GM23338 (cell line): ENCODE measurements around the gene AOC1. TPM values are rescaled to one million over a fixed set of nuclear protein-coding genes. Genes with fewer than 3 reads are reported as not detected.

Source experiments
- ATAC-seq: fragments of 200-7000 bp; cut with Tn5 transposase; 3 replicates; pipeline ENCODE4 v1.9.1; 2020
- DNase-seq: peaks from one replicate; pipeline ENCODE4 v3.0.0-alpha.2; 2015; ENCODE audit warnings: low spot score
- H2AFZ ChIP-seq: fragments of 200-600 bp; sonication (generic); 2 replicates; pipeline ENCODE4 v1.8.0; 2016; ENCODE audit warnings: antibody characterized with exemption, mild to moderate bottlenecking, moderate library complexity
- H3F3A ChIP-seq: fragments of 200-600 bp; sonication (generic); replicated peaks from 2 replicates; pipeline ENCODE4 v1.8.0; 2017; ENCODE audit warnings: antibody characterized with exemption, mixed run types, low read depth
- H3K27ac ChIP-seq: fragments of 200-600 bp; sonication (generic); 2 replicates; pipeline ENCODE4 v1.6.1; 2016; ENCODE audit warnings: low read depth
- H3K27me3 ChIP-seq: fragments of 200-600 bp; sonication (generic); 2 replicates; pipeline ENCODE4 v1.8.0; 2016; ENCODE audit warnings: mild to moderate bottlenecking, mixed run types, moderate library complexity; ENCODE audit not compliant: insufficient read depth
- H3K36me3 ChIP-seq: fragments of 200-600 bp; sonication (generic); 2 replicates; pipeline ENCODE4 v1.8.0; 2016; ENCODE audit warnings: mild to moderate bottlenecking; ENCODE audit not compliant: insufficient read depth
- H3K4me1 ChIP-seq: fragments of 200-600 bp; sonication (generic); 2 replicates; pipeline ENCODE4 v1.8.0; 2016; ENCODE audit warnings: mild to moderate bottlenecking, moderate library complexity; ENCODE audit not compliant: insufficient read depth
- H3K4me2 ChIP-seq: fragments of 200-600 bp; sonication (generic); 2 replicates; pipeline ENCODE4 v1.7.1; 2017; ENCODE audit warnings: mixed run types
- H3K4me3 ChIP-seq: fragments of 200-600 bp; sonication (generic); 2 replicates; pipeline ENCODE4 v1.6.1; 2016; ENCODE audit warnings: mixed run types
- H3K79me2 ChIP-seq: fragments of 200-600 bp; sonication (generic); replicated peaks from 2 replicates; pipeline ENCODE4 v1.8.0; 2017; ENCODE audit warnings: mild to moderate bottlenecking; ENCODE audit not compliant: insufficient read depth
- H3K9me2 ChIP-seq: fragments of 200-600 bp; sonication (generic); 2 replicates; pipeline ENCODE4 v1.8.0; 2017; ENCODE audit not compliant: insufficient read depth
- H4K20me1 ChIP-seq: fragments of 200-600 bp; sonication (generic); replicated peaks from 2 replicates; pipeline ENCODE4 v1.8.0; 2017; ENCODE audit warnings: mild to moderate bottlenecking; ENCODE audit not compliant: insufficient read depth
- H3K27ac Mint-ChIP-seq: 2 replicates; pipeline ENCODE4 v1.8.0; 2020; ENCODE audit warnings: inconsistent platforms, mild to moderate bottlenecking, moderate library complexity, mixed read lengths
- H3K27me3 Mint-ChIP-seq: 3 replicates; pipeline ENCODE4 v1.8.0; 2022; ENCODE audit warnings: low read depth, mild to moderate bottlenecking, moderate library complexity, mixed read lengths, inconsistent platforms; ENCODE audit not compliant: insufficient read depth, poor library complexity
- H3K36me3 Mint-ChIP-seq: 3 replicates; pipeline ENCODE4 v1.8.0; 2021; ENCODE audit warnings: low read depth, mild to moderate bottlenecking, inconsistent platforms, moderate library complexity, mixed read lengths
- H3K4me1 Mint-ChIP-seq: 3 replicates; pipeline ENCODE4 v1.8.0; 2020; ENCODE audit warnings: mild to moderate bottlenecking, inconsistent platforms, mixed read lengths
- H3K4me3 Mint-ChIP-seq: 3 replicates; pipeline ENCODE4 v1.8.0; 2021; ENCODE audit warnings: moderate library complexity, mild to moderate bottlenecking, inconsistent platforms, mixed read lengths
- H3K9me3 Mint-ChIP-seq: 3 replicates; pipeline ENCODE4 v1.8.0; 2020; ENCODE audit warnings: moderate library complexity, mild to moderate bottlenecking, inconsistent platforms, mixed read lengths
- CREB1 ChIP-seq: fragments of 250-450 bp; sonication (Bioruptor Pico); IDR thresholded peaks from 2 replicates; pipeline ENCODE4 v1.5.0; 2020; ENCODE audit warnings: low read depth, mild to moderate bottlenecking, moderate library complexity
- EZH2 ChIP-seq: fragments of 200-600 bp; sonication (generic); IDR thresholded peaks from one replicate; pipeline ENCODE4 v1.8.0; 2017; ENCODE audit warnings: antibody characterized with exemption, mild to moderate bottlenecking, low read depth; ENCODE audit not compliant: unreplicated experiment
- EZH2phosphoT487 ChIP-seq: fragments of 200-600 bp; sonication (generic); IDR thresholded peaks from one replicate; pipeline ENCODE4 v1.8.1; 2018; ENCODE audit warnings: antibody characterized with exemption; ENCODE audit not compliant: unreplicated experiment
- JUNB ChIP-seq: IDR thresholded peaks from one replicate; pipeline ENCODE4 v1.6.1; 2016; ENCODE audit warnings: antibody characterized with exemption; ENCODE audit not compliant: unreplicated experiment
- NANOG ChIP-seq: IDR thresholded peaks from 2 replicates; pipeline ENCODE4 v1.6.1; 2016; ENCODE audit warnings: antibody characterized with exemption, borderline replicate concordance
- POLR2AphosphoS5 ChIP-seq: IDR thresholded peaks from 2 replicates; pipeline ENCODE4 v1.6.1; 2016; ENCODE audit warnings: antibody characterized with exemption, low read depth
- STAT1 ChIP-seq: IDR thresholded peaks from one replicate; pipeline ENCODE4 v1.6.1; 2016; ENCODE audit warnings: antibody characterized with exemption; ENCODE audit not compliant: unreplicated experiment
- ZNF114 ChIP-seq: fragments of 250-450 bp; sonication (Bioruptor Pico); IDR thresholded peaks from 2 replicates; pipeline ENCODE4 v1.5.0; 2020; ENCODE audit warnings: mild to moderate bottlenecking, moderate library complexity
- ZNF331 ChIP-seq: fragments of 250-450 bp; sonication (Bioruptor Pico); IDR thresholded peaks from 2 replicates; pipeline ENCODE4 v1.5.0; 2020; ENCODE audit warnings: low read depth, mild to moderate bottlenecking, moderate library complexity
- polyA plus RNA-seq: library from polyadenylated mRNA; unstranded; fragments of >200 nt; fragmentation: Nextera tagmentation; extraction: Ambion mirVana; gene quantifications from 2 replicates; pipeline ENCODE4 v1.2.1, GENCODE V29; 2016
- total RNA-seq: library from RNA; depleted of rRNA; stranded (reverse); fragments of >200 nt; shearing (Covaris generic); gene quantifications from 2 replicates; pipeline ENCODE4 v1.2.3, GENCODE V29; 2014
- TF ChIP-seq, protein P1 (sequence below): fragments of 250-450 bp; sonication (Bioruptor Pico); IDR thresholded peaks from 2 replicates; pipeline ENCODE4 v1.5.0; 2020; ENCODE audit warnings: mild to moderate bottlenecking, moderate library complexity
- TF ChIP-seq, protein P2 (sequence below), 2 experiments: fragments of 200-600 bp in 1 of 2; sonication (generic) in 1 of 2; conservative IDR thresholded peaks; 2 replicates each; pipeline versions ENCODE4 v1.5.1 to v1.6.1; 2016 to 2017; ENCODE audit warnings: antibody characterized with exemption in 2 of 2, low read depth in 2 of 2, mild to moderate bottlenecking in 2 of 2, moderate library complexity in 1 of 2
- TF ChIP-seq, protein P3 (sequence below): IDR thresholded peaks from one replicate; pipeline ENCODE4 v1.6.1; 2018; ENCODE audit warnings: antibody characterized with exemption; ENCODE audit not compliant: unreplicated experiment
- TF ChIP-seq, protein P4 (sequence below): IDR thresholded peaks from 2 replicates; pipeline ENCODE4 v1.6.1; 2016; ENCODE audit warnings: antibody characterized with exemption

AOC1 gene
- total and polyA plus RNA-seq, 2 experiments from 2014 or later, result not detected

DNA sequence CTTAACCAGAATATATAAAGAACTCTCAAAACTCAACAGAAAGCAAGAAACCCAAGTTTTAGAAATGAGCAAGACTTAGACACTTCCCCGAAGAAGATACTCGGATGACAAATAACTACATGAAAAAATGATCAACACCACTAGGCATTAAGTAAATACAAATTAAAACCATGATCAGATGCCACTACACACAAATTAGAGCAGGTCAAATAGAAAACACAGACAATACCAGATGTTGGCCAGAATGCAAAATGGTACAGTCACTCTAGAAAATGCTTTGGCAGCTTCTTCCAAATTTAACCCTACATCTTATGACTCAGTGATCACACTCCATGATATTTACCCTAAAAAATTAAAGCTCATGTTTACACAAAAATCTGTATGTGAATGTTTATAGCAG, 33.3 kb upstream of the AOC1 start:
- H3K27me3 Mint-ChIP-seq, result peaks cover 1% of the 10 kb centered on the region
- H3K27ac Mint-ChIP-seq, result no peak overlapping the region
- peaks cover 22% of the 10 kb centered on the region; the same call in 2 of the 3 replicates for H3K4me1 Mint-ChIP-seq
- Histone ChIP-seq H3K4me3 (no peak overlapping the region), H3K4me1 (no peaks in the 10 kb centered on the region), H3K27me3 (no peaks in the 10 kb centered on the region), H3K9me2 (no peaks in the 10 kb centered on the region), H3K36me3 (no peaks in the 10 kb centered on the region; the same call in 1 of the 2 replicates), H2AFZ (no peak overlapping the region), H3K27ac (no peak overlapping the region), H3K79me2 (no peaks in the 10 kb centered on the region), H3F3A (no peaks in the 10 kb centered on the region), H4K20me1 (no peaks in the 10 kb centered on the region; the same call in 1 of the 2 replicates), H3K4me2 (no peak overlapping the region)
- peaks cover 5% of the 10 kb centered on the region; the same call in 1 of the 3 replicates for H3K36me3 Mint-ChIP-seq
- H3K9me3 Mint-ChIP-seq, result peaks cover 5% of the 10 kb centered on the region; the same call in 1 of the 3 replicates
- no peak for DNase-seq
- H3K4me3 Mint-ChIP-seq, result no peak overlapping the region
- no peak for ATAC-seq
- TF ChIP-seq JUNB (no peak), POLR2AphosphoS5 (no peak), ZNF331 (CRISPR knock-in tag) (no peak), ZNF114 (CRISPR knock-in tag) (no peak), STAT1 (no peak), CREB1 (CRISPR knock-in tag) (no peak), EZH2 (no peak), NANOG (no peak), EZH2phosphoT487 (no peak)
- TF ChIP-seq, protein P1, sequence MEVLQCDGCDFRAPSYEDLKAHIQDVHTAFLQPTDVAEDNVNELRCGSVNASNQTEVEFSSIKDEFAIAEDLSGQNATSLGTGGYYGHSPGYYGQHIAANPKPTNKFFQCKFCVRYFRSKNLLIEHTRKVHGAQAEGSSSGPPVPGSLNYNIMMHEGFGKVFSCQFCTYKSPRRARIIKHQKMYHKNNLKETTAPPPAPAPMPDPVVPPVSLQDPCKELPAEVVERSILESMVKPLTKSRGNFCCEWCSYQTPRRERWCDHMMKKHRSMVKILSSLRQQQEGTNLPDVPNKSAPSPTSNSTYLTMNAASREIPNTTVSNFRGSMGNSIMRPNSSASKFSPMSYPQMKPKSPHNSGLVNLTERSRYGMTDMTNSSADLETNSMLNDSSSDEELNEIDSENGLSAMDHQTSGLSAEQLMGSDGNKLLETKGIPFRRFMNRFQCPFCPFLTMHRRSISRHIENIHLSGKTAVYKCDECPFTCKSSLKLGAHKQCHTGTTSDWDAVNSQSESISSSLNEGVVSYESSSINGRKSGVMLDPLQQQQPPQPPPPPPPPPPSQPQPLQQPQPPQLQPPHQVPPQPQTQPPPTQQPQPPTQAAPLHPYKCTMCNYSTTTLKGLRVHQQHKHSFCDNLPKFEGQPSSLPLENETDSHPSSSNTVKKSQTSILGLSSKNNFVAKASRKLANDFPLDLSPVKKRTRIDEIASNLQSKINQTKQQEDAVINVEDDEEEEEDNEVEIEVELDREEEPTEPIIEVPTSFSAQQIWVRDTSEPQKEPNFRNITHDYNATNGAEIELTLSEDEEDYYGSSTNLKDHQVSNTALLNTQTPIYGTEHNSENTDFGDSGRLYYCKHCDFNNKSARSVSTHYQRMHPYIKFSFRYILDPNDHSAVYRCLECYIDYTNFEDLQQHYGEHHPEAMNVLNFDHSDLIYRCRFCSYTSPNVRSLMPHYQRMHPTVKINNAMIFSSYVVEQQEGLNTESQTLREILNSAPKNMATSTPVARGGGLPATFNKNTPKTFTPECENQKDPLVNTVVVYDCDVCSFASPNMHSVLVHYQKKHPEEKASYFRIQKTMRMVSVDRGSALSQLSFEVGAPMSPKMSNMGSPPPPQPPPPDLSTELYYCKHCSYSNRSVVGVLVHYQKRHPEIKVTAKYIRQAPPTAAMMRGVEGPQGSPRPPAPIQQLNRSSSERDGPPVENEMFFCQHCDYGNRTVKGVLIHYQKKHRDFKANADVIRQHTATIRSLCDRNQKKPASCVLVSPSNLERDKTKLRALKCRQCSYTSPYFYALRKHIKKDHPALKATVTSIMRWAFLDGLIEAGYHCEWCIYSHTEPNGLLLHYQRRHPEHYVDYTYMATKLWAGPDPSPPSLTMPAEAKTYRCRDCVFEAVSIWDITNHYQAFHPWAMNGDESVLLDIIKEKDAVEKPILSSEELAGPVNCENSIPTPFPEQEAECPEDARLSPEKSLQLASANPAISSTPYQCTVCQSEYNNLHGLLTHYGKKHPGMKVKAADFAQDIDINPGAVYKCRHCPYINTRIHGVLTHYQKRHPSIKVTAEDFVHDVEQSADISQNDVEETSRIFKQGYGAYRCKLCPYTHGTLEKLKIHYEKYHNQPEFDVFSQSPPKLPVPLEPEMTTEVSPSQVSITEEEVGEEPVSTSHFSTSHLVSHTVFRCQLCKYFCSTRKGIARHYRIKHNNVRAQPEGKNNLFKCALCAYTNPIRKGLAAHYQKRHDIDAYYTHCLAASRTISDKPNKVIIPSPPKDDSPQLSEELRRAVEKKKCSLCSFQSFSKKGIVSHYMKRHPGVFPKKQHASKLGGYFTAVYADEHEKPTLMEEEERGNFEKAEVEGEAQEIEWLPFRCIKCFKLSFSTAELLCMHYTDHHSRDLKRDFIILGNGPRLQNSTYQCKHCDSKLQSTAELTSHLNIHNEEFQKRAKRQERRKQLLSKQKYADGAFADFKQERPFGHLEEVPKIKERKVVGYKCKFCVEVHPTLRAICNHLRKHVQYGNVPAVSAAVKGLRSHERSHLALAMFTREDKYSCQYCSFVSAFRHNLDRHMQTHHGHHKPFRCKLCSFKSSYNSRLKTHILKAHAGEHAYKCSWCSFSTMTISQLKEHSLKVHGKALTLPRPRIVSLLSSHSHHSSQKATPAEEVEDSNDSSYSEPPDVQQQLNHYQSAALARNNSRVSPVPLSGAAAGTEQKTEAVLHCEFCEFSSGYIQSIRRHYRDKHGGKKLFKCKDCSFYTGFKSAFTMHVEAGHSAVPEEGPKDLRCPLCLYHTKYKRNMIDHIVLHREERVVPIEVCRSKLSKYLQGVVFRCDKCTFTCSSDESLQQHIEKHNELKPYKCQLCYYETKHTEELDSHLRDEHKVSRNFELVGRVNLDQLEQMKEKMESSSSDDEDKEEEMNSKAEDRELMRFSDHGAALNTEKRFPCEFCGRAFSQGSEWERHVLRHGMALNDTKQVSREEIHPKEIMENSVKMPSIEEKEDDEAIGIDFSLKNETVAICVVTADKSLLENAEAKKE (CRISPR knock-in tag), result no peak
- TF ChIP-seq, protein P2, sequence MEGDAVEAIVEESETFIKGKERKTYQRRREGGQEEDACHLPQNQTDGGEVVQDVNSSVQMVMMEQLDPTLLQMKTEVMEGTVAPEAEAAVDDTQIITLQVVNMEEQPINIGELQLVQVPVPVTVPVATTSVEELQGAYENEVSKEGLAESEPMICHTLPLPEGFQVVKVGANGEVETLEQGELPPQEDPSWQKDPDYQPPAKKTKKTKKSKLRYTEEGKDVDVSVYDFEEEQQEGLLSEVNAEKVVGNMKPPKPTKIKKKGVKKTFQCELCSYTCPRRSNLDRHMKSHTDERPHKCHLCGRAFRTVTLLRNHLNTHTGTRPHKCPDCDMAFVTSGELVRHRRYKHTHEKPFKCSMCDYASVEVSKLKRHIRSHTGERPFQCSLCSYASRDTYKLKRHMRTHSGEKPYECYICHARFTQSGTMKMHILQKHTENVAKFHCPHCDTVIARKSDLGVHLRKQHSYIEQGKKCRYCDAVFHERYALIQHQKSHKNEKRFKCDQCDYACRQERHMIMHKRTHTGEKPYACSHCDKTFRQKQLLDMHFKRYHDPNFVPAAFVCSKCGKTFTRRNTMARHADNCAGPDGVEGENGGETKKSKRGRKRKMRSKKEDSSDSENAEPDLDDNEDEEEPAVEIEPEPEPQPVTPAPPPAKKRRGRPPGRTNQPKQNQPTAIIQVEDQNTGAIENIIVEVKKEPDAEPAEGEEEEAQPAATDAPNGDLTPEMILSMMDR (conservative IDR thresholded peaks at IDR 0.05; ENCODE audit: low read depth in 2 of 2), result no peak
- TF ChIP-seq, protein P3, sequence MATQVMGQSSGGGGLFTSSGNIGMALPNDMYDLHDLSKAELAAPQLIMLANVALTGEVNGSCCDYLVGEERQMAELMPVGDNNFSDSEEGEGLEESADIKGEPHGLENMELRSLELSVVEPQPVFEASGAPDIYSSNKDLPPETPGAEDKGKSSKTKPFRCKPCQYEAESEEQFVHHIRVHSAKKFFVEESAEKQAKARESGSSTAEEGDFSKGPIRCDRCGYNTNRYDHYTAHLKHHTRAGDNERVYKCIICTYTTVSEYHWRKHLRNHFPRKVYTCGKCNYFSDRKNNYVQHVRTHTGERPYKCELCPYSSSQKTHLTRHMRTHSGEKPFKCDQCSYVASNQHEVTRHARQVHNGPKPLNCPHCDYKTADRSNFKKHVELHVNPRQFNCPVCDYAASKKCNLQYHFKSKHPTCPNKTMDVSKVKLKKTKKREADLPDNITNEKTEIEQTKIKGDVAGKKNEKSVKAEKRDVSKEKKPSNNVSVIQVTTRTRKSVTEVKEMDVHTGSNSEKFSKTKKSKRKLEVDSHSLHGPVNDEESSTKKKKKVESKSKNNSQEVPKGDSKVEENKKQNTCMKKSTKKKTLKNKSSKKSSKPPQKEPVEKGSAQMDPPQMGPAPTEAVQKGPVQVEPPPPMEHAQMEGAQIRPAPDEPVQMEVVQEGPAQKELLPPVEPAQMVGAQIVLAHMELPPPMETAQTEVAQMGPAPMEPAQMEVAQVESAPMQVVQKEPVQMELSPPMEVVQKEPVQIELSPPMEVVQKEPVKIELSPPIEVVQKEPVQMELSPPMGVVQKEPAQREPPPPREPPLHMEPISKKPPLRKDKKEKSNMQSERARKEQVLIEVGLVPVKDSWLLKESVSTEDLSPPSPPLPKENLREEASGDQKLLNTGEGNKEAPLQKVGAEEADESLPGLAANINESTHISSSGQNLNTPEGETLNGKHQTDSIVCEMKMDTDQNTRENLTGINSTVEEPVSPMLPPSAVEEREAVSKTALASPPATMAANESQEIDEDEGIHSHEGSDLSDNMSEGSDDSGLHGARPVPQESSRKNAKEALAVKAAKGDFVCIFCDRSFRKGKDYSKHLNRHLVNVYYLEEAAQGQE, result no peak
- TF ChIP-seq, protein P4, sequence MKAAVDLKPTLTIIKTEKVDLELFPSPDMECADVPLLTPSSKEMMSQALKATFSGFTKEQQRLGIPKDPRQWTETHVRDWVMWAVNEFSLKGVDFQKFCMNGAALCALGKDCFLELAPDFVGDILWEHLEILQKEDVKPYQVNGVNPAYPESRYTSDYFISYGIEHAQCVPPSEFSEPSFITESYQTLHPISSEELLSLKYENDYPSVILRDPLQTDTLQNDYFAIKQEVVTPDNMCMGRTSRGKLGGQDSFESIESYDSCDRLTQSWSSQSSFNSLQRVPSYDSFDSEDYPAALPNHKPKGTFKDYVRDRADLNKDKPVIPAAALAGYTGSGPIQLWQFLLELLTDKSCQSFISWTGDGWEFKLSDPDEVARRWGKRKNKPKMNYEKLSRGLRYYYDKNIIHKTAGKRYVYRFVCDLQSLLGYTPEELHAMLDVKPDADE, result no peak
